ENCODE results near the gene GJB1. TPM values are rescaled to one million over a fixed set of nuclear protein-coding genes. Genes with fewer than 3 reads are reported as not detected.
"Not testable (repeated sequence)": the region's sequence is repeated elsewhere in the genome, so short reads cannot be mapped to it uniquely, and the experiment has no call there.

The GJB1 gene
- not detected for total RNA-seq
- polyA plus RNA-seq: 0.11 TPM
- long read RNA-seq, donor 1: 0 reads
- long read RNA-seq, donor 2: 0 reads
- long read RNA-seq, donor 3: 0 reads
- long read RNA-seq, donor 4: 0 reads
- long read RNA-seq, donor 5, transcript GJB1-207 (2 exons, 1,603 nt): major isoform, 7 of 7 reads
- long read RNA-seq, donor 5, partial matches to known transcripts: 0 of 7 reads
- long read RNA-seq, donor 5, other reads (novel, unspliced or antisense): 0 of 7 reads
- long read RNA-seq, donor 6: 0 reads
- long read RNA-seq, donor 7: 0 reads
- long read RNA-seq, donor 8: 0 reads
- long read RNA-seq, donor 9: 0 reads
- long read RNA-seq, donor 10: 0 reads

DNA sequence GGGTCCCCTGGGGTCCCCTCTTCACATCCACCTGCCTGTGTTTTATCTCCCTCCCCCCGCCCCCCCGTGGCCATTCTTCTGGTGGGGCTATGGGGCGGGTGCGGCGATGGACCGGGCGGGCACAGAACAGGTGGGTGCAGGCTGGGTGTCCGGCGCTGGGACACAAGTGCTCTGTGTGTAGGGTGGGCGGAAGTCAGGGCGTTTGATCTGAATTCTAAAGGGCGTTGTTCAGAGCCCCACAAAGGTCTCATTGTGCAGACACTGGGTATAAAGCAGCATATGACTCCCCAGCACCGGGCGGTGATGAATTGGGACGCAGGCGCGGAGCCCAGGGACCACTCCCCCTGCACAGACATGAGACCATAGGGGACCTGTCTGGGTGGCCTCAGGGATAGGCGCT lies at the start of gene GJB1:
Gene GJB1, plus strand, starts transcription at position 296 of the 400 bp plus-strand sequence. CDS start 484 bp downstream, outside the sequence.
- Histone ChIP-seq H3K4me3 (ENCODE audit: low read length in 2 of 2) (no peak within 1 kb of the TSS), H3K27me3 (ENCODE audit: control insufficient read depth in 2 of 2, insufficient read depth in 1 of 2, low read length in 1 of 2) (no peaks in the 10 kb centered on the region), H3K36me3 (ENCODE audit: control insufficient read depth in 2 of 2, insufficient read depth in 2 of 2, low read length in 1 of 2) (no peaks in the 10 kb centered on the region), H3K27ac (ENCODE audit: low read depth in 1 of 2, low read length in 1 of 2) (no peak within 1 kb of the TSS), H3K4me1 (ENCODE audit: control insufficient read depth in 2 of 2, insufficient read depth in 2 of 2, low read length in 2 of 2) (no peaks in the 10 kb centered on the region), H3K9me3 (ENCODE audit: control insufficient read depth in 2 of 2, insufficient read depth in 1 of 2, low read length in 1 of 2) (no peaks in the 10 kb centered on the region)
- DNase-seq (ENCODE audit: low read depth in 6 of 9, low spot score in 9 of 9): no peak
- WGBS: 92% methylated on average over 18 of the region's 18 CpGs

DNA sequence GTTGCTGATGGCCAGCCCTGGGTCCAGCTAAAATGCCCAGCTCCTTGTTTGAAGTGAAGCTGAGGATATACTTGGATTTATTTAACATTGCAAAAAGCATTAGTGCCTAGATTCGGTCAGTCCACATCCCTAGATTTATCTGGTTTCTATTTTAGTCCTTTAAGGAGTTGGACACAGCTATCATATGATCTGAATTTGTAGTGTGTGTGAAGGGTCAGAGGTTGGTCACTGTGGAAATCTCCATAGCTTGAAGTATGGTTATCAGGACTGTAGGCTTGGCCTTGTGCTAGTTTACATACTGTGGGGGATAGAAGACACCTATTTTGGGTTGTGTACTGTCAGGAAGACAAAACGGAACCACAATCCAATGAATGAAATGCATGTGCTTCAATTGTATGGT lies 49.6 kb upstream of the GJB1 start:
- WGBS: 94% methylated on average over 2 of the region's 2 CpGs
- Histone ChIP-seq H3K27ac (ENCODE audit: low read depth in 1 of 2, low read length in 1 of 2) (no peak overlapping the region), H3K4me3 (ENCODE audit: low read length in 2 of 2) (no peak overlapping the region), H3K36me3 (ENCODE audit: control insufficient read depth in 2 of 2, insufficient read depth in 2 of 2, low read length in 1 of 2) (peaks cover 0 to 3% of the 10 kb centered on the region in 2 donors), H3K9me3 (ENCODE audit: control insufficient read depth in 2 of 2, insufficient read depth in 1 of 2, low read length in 1 of 2) (no peaks in the 10 kb centered on the region), H3K27me3 (ENCODE audit: control insufficient read depth in 2 of 2, insufficient read depth in 1 of 2, low read length in 1 of 2) (no peaks in the 10 kb centered on the region), H3K4me1 (ENCODE audit: control insufficient read depth in 2 of 2, insufficient read depth in 2 of 2, low read length in 2 of 2) (peaks cover 0 to 11% of the 10 kb centered on the region in 2 donors)
- no peak for DNase-seq (ENCODE audit: low read depth in 6 of 9, low spot score in 9 of 9)

- no peak overlapping the region for H3K4me3 ChIP-seq (ENCODE audit: low read length in 2 of 2)
- H3K36me3 ChIP-seq (ENCODE audit: control insufficient read depth in 2 of 2, insufficient read depth in 2 of 2, low read length in 1 of 2): peaks cover 0 to 3% of the 10 kb centered on the region in 2 donors
- H3K27ac ChIP-seq (ENCODE audit: low read depth in 1 of 2, low read length in 1 of 2): no peak overlapping the region
- no peaks in the 10 kb centered on the region for H3K9me3 ChIP-seq (ENCODE audit: control insufficient read depth in 2 of 2, insufficient read depth in 1 of 2, low read length in 1 of 2)
- WGBS: 100% methylated on average over 1 of the region's 1 CpG
- no peak for DNase-seq (ENCODE audit: low read depth in 6 of 9, low spot score in 9 of 9)
- peaks cover 0 to 11% of the 10 kb centered on the region in 2 donors for H3K4me1 ChIP-seq (ENCODE audit: control insufficient read depth in 2 of 2, insufficient read depth in 2 of 2, low read length in 2 of 2)
- no peaks in the 10 kb centered on the region for H3K27me3 ChIP-seq (ENCODE audit: control insufficient read depth in 2 of 2, insufficient read depth in 1 of 2, low read length in 1 of 2)
Measured at GRCh38 chrX:71174795-71175194, 48.2 kb upstream of the GJB1 start.

DNA sequence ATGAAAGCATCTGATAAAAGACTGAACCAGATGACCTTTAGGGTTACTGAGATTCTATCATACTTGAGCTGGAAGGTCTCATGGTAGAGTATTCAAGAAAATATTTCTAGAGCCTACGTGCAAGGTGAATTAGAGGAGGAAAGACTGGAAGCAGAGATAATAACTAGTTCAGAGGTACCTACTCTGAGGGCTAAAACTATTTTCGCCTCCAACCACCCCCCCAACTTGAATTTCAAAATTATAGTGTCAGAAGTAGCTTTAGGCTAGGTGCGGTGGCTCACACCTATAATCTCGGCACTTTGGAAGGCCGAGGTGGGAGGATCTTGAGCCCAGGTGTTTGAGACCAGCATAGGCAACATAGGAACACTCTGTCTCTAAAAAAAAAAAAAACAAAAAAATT lies 47.5 kb upstream of the GJB1 start:
- H3K27ac ChIP-seq (ENCODE audit: low read depth in 1 of 2, low read length in 1 of 2): no peak overlapping the region
- peaks cover 0 to 3% of the 10 kb centered on the region in 2 donors for H3K36me3 ChIP-seq (ENCODE audit: control insufficient read depth in 2 of 2, insufficient read depth in 2 of 2, low read length in 1 of 2)
- H3K4me3 ChIP-seq (ENCODE audit: low read length in 2 of 2): no peak overlapping the region
- WGBS: over 99% methylated on average over 5 of the region's 5 CpGs
- no peak for DNase-seq (ENCODE audit: low read depth in 6 of 9, low spot score in 9 of 9)
- H3K9me3 ChIP-seq (ENCODE audit: control insufficient read depth in 2 of 2, insufficient read depth in 1 of 2, low read length in 1 of 2): no peaks in the 10 kb centered on the region
- H3K27me3 ChIP-seq (ENCODE audit: control insufficient read depth in 2 of 2, insufficient read depth in 1 of 2, low read length in 1 of 2): no peaks in the 10 kb centered on the region
- H3K4me1 ChIP-seq (ENCODE audit: control insufficient read depth in 2 of 2, insufficient read depth in 2 of 2, low read length in 2 of 2): peaks cover 0 to 10% of the 10 kb centered on the region in 2 donors

DNA sequence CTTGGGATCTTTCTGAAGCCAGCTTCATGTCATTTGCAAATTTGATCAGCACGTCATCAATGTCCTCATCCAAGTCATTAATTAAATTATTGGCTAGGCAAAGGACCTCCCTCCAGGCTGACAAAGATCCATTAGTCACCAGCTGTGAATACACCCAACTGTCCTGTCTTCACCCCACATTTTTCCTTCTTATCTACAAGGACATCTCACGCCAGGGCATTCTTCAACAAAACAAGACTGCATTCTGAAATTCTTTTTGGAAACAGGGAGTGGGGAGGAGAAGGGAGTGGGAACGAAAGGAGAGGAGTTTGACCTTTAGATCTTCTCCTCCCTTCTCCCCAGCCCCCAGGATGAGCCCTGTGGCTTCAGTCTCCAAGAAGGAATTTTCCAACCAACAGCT lies 45.7 kb upstream of the GJB1 start:
- Histone ChIP-seq H3K4me3 (ENCODE audit: low read length in 2 of 2) (no peak overlapping the region), H3K4me1 (ENCODE audit: control insufficient read depth in 2 of 2, insufficient read depth in 2 of 2, low read length in 2 of 2) (peaks cover 0 to 8% of the 10 kb centered on the region in 2 donors), H3K36me3 (ENCODE audit: control insufficient read depth in 2 of 2, insufficient read depth in 2 of 2, low read length in 1 of 2) (peaks cover 0 to 3% of the 10 kb centered on the region in 2 donors), H3K9me3 (ENCODE audit: control insufficient read depth in 2 of 2, insufficient read depth in 1 of 2, low read length in 1 of 2) (no peaks in the 10 kb centered on the region), H3K27me3 (ENCODE audit: control insufficient read depth in 2 of 2, insufficient read depth in 1 of 2, low read length in 1 of 2) (no peaks in the 10 kb centered on the region), H3K27ac (ENCODE audit: low read depth in 1 of 2, low read length in 1 of 2) (no peak overlapping the region)
- WGBS: 98% methylated on average over 3 of the region's 3 CpGs
- no peak for DNase-seq (ENCODE audit: low read depth in 6 of 9, low spot score in 9 of 9)

GRCh38 chrX:71178908-71179307 lies 44.1 kb upstream of the GJB1 start:
- DNase-seq (ENCODE audit: low read depth in 6 of 9, low spot score in 9 of 9): peak in 4 of 9 donors; percentile 35 to 68 (median 50)
- Histone ChIP-seq H3K9me3 (ENCODE audit: control insufficient read depth in 2 of 2, insufficient read depth in 1 of 2, low read length in 1 of 2) (no peaks in the 10 kb centered on the region), H3K27ac (ENCODE audit: low read depth in 1 of 2, low read length in 1 of 2) (no peak overlapping the region), H3K4me1 (ENCODE audit: control insufficient read depth in 2 of 2, insufficient read depth in 2 of 2, low read length in 2 of 2) (peaks cover 4 to 20% of the 10 kb centered on the region in 2 donors), H3K27me3 (ENCODE audit: control insufficient read depth in 2 of 2, insufficient read depth in 1 of 2, low read length in 1 of 2) (no peaks in the 10 kb centered on the region), H3K4me3 (ENCODE audit: low read length in 2 of 2) (no peak overlapping the region), H3K36me3 (ENCODE audit: control insufficient read depth in 2 of 2, insufficient read depth in 2 of 2, low read length in 1 of 2) (peaks cover 0 to 3% of the 10 kb centered on the region in 2 donors)
- 9% methylated on average over 4 of the region's 4 CpGs for WGBS

GRCh38 chrX:71180579-71181265 lies 42.3 kb upstream of the GJB1 start:
- not testable (repeated sequence) for H3K27ac ChIP-seq (ENCODE audit: low read depth in 1 of 2, low read length in 1 of 2); H3K4me3 ChIP-seq (ENCODE audit: low read length in 2 of 2); H3K27me3 ChIP-seq (ENCODE audit: control insufficient read depth in 2 of 2, insufficient read depth in 1 of 2, low read length in 1 of 2); DNase-seq (ENCODE audit: low read depth in 6 of 9, low spot score in 9 of 9); H3K9me3 ChIP-seq (ENCODE audit: control insufficient read depth in 2 of 2, insufficient read depth in 1 of 2, low read length in 1 of 2); H3K36me3 ChIP-seq (ENCODE audit: control insufficient read depth in 2 of 2, insufficient read depth in 2 of 2, low read length in 1 of 2)
- peaks cover 4 to 27% of the 10 kb centered on the region in 2 donors for H3K4me1 ChIP-seq (ENCODE audit: control insufficient read depth in 2 of 2, insufficient read depth in 2 of 2, low read length in 2 of 2)
- WGBS: 96% methylated on average over 9 of the region's 9 CpGs

DNA sequence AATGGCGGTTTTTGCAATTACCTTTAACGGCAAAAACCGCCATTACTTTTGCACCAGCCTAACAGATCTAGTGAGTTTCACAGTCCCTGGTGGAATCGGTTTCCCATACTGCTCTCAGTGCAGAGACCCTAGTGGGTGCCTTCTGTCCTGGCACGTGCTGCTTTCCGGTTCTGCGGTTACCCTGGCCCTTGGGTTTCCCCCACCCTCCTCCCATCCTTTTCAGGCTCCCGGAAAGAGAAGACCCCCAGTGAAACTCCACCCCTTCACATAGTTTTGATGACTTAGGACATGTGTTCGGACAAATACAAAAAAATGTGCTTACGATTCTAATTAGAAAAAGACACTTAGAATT lies 41.5 kb upstream of the GJB1 start:
- peaks cover 0 to 3% of the 10 kb centered on the region in 2 donors for H3K36me3 ChIP-seq (ENCODE audit: control insufficient read depth in 2 of 2, insufficient read depth in 2 of 2, low read length in 1 of 2)
- H3K27me3 ChIP-seq (ENCODE audit: control insufficient read depth in 2 of 2, insufficient read depth in 1 of 2, low read length in 1 of 2): no peaks in the 10 kb centered on the region
- WGBS: 1% methylated on average over 10 of the region's 10 CpGs
- no peaks in the 10 kb centered on the region for H3K9me3 ChIP-seq (ENCODE audit: control insufficient read depth in 2 of 2, insufficient read depth in 1 of 2, low read length in 1 of 2)
- DNase-seq (ENCODE audit: low read depth in 6 of 9, low spot score in 9 of 9): peak in 1 of 9 donors; percentile 38
- peak overlapping the region; percentile 53 to 67 for H3K4me3 ChIP-seq (ENCODE audit: low read length in 2 of 2)
- peak overlapping the region; percentile 95 to 97 for H3K27ac ChIP-seq (ENCODE audit: low read depth in 1 of 2, low read length in 1 of 2)
- peaks cover 4 to 27% of the 10 kb centered on the region in 2 donors for H3K4me1 ChIP-seq (ENCODE audit: control insufficient read depth in 2 of 2, insufficient read depth in 2 of 2, low read length in 2 of 2)

Data from thymus (tissue), 14 donors.